ENCODE results near the gene SLC16A8.
"Not testable (repeated sequence)": the region's sequence is repeated elsewhere in the genome, so short reads cannot be mapped to it uniquely, and the experiment has no call there.

The SLC16A8 gene

GRCh38 chr22:38041760-38042487 is 42.1 kb downstream of the SLC16A8 start:
- no peak for DNase-seq

- DNase-seq: no peak
Measured at GRCh38 chr22:38040953-38041759, 42.8 kb downstream of the SLC16A8 start.

DNA sequence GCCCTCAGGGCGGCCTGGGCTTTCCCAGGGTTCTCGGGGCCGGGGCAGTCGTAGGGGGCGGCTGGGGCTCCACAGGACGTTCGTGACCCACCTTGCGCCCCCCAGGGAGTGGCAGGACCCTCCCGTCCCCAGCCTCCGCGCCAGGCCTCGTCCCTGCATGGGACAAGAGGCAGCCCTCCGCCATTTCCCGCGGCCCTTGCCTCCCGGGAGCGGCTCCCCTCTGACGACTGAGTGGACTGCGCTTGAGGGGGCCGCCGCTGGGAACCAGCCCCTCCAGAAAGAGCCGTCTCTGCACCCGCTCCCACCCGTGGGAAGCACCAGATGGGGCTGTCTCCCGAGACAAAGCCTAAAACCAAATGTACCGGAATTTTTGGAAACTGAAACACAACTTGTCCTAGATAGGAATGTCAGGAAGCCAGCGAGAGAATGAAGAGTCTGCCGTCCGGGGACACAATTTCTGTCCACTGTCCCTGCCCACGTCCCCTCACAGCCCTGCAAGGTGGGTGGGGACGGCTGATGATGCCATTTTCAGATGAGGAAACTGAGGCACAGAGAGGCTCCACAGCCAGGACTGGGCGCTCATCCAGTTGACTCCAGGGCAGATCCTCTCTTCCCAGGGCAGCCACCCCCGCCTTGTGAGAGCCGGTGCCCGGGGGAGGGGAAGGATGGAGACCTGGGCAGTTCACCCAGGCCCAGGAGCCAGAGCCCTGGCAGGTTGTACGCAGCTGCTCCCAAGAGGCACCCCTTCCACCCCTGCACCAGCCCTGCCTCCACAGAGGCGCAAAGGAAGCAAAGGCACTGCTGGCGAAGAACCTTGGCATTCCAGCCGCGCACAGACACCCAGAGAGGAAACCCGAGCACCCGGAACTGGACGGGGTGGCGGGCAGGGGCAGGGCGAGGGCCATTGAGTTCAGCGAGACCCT is 44.8 kb downstream of the SLC16A8 start:
- no peak for DNase-seq

GRCh38 chr22:38038426-38038825 is 45.6 kb downstream of the SLC16A8 start:
- no peak for DNase-seq

- not testable (repeated sequence) for DNase-seq
Measured at GRCh38 chr22:38037367-38038150, 46.4 kb downstream of the SLC16A8 start.

DNA sequence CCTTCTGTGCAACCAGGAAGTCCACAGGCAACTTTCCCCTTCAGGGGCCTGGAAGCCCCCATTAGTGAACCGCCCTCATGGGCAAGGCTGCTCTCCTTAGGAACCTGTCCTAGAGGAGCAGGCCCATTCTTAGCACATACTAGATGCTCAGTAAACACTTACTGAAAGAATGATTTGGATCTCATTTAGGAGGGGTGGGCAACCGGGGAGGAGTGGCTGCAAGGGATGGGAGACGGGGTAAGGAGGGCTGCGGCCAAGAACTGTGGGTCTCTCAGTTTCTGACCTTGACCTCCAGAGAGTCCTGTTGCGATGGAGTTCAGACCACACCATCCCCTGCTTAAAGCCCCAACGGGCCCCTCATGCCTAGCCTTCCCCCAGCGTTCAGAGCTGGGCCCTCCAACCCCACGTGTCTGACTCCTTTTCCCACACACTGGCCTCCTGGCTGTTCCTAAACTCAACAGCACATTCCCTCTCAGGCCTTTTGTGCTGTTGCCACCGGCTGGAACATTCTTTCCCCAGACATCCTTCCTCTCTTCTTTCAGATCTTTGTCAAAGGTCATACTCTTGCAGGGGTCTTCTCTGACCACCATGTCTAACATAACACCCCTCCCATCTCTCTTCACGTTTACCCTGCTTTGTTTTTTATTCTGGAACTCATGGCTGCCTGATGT is 47.5 kb downstream of the SLC16A8 start:
- DNase-seq: no peak

- no peak for DNase-seq
Measured at GRCh38 chr22:38035530-38035885, 48.5 kb downstream of the SLC16A8 start.

- no peak for DNase-seq
Measured at GRCh38 chr22:38034884-38035529, 49.0 kb downstream of the SLC16A8 start.

GRCh38 chr22:38034278-38034882 is 49.6 kb downstream of the SLC16A8 start:
- no peak for DNase-seq

- no peak for DNase-seq
Measured at GRCh38 chr22:38033522-38034277, 50.3 kb downstream of the SLC16A8 start.

DNA sequence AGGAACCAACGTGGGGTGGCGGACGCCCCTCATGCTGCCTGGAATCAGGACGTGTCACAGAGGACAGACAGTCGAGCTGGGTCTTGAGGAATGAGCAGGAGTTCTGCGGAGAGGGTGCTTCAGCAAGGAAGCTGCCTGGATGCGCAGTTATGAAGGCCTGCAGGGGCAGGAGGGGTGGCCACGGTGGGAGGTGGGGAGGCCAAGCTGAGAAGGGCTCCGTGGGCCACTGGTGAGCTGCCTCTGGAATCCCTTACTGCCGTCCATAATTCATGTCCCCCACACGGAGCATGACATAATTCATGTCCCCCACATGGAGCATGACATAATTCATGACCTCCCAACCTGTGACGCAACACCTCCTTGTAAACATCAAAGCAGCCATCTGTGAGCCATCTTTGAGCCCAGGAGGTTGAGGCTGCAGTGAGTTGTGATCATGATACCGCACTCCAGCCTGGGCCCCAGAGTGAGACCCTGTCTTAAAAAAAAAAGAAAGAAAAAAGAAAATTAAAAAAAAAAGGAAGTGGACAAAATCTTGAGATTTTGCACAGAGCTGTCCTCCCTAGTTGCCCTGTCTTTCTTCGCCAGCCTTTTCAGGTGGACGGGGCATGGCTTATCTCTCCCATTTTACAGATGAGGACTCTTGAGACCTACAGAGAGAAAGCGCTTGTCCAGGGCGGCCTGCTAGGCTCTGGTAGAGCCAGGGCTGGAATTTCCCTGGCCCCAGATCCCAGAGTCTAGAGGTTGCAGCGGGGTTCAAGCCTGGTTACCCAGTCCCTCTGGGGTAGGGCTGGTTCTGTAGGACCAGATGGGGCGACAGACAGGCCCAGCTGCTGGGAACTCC is 51.1 kb downstream of the SLC16A8 start:
- no peak for DNase-seq

- DNase-seq: no peak
Measured at GRCh38 chr22:38031491-38031890, 52.5 kb downstream of the SLC16A8 start.

DNA sequence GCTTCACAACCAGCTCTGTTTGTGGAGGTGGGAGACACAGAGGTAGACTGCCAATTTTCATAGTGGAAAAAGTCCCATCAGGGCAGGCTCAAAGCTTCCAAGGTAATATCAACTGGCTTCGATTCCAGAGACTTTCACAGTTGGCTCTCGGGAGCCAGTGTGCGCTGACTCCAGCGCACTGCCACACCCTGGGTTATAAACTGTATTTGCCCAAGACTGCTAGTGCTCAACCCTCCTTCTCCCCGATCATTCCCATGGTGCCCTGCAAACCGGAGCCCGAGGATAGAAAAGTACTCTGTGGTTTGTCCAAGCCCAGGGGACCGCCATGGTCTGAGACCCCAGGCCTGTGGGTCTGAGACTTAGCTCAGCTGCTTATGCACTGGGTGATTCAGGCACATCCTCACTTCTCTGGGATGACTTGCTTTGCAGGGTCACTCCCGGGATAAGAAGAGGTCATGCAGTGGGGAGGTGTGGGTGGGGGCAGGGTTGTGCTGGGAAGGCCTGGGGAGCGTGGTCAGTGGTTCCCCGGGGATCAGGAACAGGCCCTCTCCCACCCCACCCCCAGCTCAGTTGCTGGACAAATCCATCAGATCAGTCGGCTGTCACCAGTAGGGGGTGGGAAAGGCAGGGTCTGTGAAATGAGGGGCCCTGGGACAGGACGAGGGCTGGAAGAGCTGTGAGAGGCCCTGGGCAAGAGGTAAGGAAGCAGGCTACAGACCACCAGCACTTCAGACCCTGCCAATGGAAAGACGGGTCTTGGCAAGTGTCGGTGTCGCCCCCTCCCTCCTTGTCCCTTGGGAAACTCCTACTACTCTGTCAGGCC is 53.5 kb downstream of the SLC16A8 start:
- DNase-seq: no peak

DNA sequence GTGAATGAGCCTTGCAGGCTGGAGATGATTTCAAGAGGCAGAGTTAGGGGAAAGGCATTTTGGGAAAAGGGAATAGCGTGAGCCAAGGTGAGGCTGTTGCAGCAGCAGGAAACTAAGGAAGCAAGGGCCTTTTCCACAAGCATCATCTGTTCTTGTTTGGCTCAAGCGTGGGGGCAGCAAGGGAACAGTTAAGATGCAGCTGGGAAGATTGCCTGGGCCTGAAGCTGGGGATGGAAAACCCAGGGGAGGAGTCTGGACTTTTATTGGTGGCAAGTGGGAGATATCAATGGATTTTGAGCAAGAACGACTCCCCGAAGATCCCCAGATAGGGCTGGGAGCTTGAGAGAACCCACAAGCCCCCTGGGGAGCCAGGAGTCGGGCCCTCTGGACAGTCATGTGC is 54.1 kb downstream of the SLC16A8 start:
- DNase-seq: no peak

DNA sequence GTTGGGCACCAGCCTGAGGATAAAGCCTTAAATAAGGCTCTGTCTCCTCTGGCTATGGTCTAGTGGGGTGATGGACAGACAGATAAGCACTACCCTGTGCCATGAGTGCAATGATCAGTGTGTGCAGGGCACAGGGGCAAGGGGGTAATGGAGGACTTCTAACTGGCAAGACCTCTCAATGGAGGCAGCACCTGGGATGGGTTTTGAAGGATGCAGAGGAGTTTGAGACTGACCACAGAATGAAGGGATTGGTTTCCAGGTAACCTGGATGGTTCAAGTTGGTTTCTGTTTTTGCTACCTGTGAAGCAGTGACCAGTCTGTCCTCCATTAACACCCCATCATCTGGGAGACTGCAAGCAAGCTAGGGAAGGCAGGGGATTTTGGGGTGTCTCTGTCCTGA is 54.6 kb downstream of the SLC16A8 start:
- DNase-seq: no peak

DNA sequence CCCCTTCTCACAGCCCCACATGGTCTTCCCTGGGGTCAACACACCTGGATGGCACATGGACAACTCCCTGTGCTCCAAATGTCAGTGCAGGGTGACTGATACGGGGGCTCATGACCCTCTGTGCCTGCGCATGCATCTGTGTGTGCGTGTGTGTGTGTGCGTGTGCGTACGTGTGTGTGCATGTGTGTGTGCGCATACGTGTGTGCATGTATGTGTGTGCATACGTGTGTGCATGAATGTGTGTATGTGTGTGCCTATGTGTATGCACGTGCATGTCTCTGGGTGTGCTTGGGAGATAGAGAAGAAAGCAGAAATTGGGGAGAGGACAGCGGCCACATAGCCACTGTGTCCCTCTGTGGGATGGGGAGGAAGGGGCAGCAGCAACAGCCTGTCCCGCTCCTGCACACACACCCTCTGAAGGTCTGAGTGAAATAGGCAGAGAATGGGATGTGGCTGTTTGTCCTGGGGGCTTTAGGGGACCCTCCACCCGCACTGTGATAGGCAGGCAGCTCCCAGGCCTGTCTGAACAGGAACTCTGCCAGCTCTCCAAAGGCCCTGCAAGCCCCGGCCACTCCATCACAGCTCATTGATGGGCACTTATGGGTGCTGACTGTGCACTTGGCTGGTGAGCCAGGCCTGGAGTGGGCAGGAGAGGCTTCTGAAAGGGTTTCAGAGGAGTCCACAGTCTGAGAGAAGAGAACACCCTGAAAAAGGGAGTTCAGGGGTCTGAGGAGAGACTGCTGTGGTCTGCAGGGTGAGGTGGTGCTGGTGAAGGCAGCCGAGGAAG is 55.4 kb downstream of the SLC16A8 start:
- no peak for DNase-seq

All from NCI-H187 (cell line).